Adrenal gland (tissue), 12 donors: Measurements from ENCODE around the gene ARAP1. TPM values are rescaled to one million over a fixed set of nuclear protein-coding genes. Genes with fewer than 3 reads are reported as not detected.

ENCODE experiments used
- DNase-seq, 7 donors: peaks; one replicate each; pipeline ENCODE4 v3.0.0-alpha.2; 2019 to 2020
- H3K27ac ChIP-seq, 5 donors: fragments of 200-600 bp; sonication (generic) in 4 of 5; 1 replicate in 3 of 5; 2 replicates in 2 of 5; pipeline versions ENCODE4 v1.5.1 to v1.8.0; 2016 to 2020; ENCODE audit warnings: mild to moderate bottlenecking in 1 of 5
- H3K27me3 ChIP-seq: fragments of 200-600 bp; 2 replicates; pipeline ENCODE4 v1.8.0; 2021
- H3K36me3 ChIP-seq, 2 donors: fragments of 200-600 bp; replicated peaks in 1 of 2; 1 replicate in 1 of 2; 2 replicates in 1 of 2; pipeline versions ENCODE4 v1.5.1 to v1.8.0; 2018 to 2022
- H3K4me1 ChIP-seq, 2 donors: fragments of 200-600 bp; replicated peaks in 1 of 2; 1 replicate in 1 of 2; 2 replicates in 1 of 2; pipeline versions ENCODE4 v1.5.1 to v1.8.0; 2018 to 2021
- H3K4me3 ChIP-seq, 4 donors: fragments of 200-600 bp; sonication (generic) in 3 of 4; one replicate each; pipeline ENCODE4 v1.5.1; 2016 to 2018
- H3K9me3 ChIP-seq, 3 donors: fragments of 200-600 bp; sonication (generic) in 1 of 3; replicated peaks in 1 of 3; 1 replicate in 2 of 3; 2 replicates in 1 of 3; pipeline versions ENCODE4 v1.5.1 to v1.8.0; 2016 to 2021
- CTCF ChIP-seq, 6 experiments: fragments of 450-650 bp in 4 of 6; fragments of 200-600 bp in 2 of 6; sonication (generic) in 1 of 6; IDR thresholded peaks; 1 replicate in 5 of 6; 2 replicates in 1 of 6; pipeline versions ENCODE4 v1.5.1 to v1.8.0; 2016 to 2021; ENCODE audit warnings: antibody characterized with exemption in 6 of 6, mild to moderate bottlenecking in 2 of 6, moderate library complexity in 1 of 6
- POLR2A ChIP-seq, 2 donors: fragments of 450-650 bp; IDR thresholded peaks; one replicate each; pipeline ENCODE4 v1.6.1; 2017; ENCODE audit warnings: antibody characterized with exemption in 2 of 2, mild to moderate bottlenecking in 2 of 2, moderate library complexity in 1 of 2
- WGBS, 4 donors: extraction: QIAGEN DNeasy Blood & Tissue Kit in 2 of 4; methylation state at CpG; one replicate each; pipeline versions ENCODE4 v1.1.5 to v1.1.7; 2013 to 2017; 5-methylcytosine and 5-hydroxymethylcytosine counted together
- intact Hi-C, 2 donors: fragments of 100-400 bp; cut with DNase I; formaldehyde crosslinking; loops; one replicate each; pipeline versions ENCODE4 v1.14.1 to v1.15.0; 2022 to 2023
- polyA plus RNA-seq, 3 donors: library from polyadenylated mRNA; stranded (reverse); fragments of 200-250 nt in 2 of 3; fragments of 350-450 nt in 1 of 3; fragmentation: Illumina TruSeq in 1 of 3; extraction: RNeasy Lipid Tissue Mini Kit (QIAGEN cat#74804) in 1 of 3; gene quantifications; one replicate each; pipeline ENCODE4 v1.2.3, GENCODE V29; 2013 to 2014
- total RNA-seq, 9 donors: library from RNA; depleted of rRNA in 4 of 9; stranded (reverse); fragments of >200 nt in 4 of 9; fragments of 120-200 nt in 1 of 9; fragmentation: NEBNext Ultra II Directional in 1 of 9; extraction: Animal tissue kit (Norgen Biotek cat#: 25700) in 1 of 9; gene quantifications; one replicate each; pipeline versions ENCODE4 v1.1.0 to v1.2.4, GENCODE V29; 2013 to 2023
- donor health status: healthy with polysubstance abuse.
- donor health status: Bipolar disorder and iron deficiency.
- donor health status: DM: yes; HTN: yes; CAD: no.
- donor health status: DM: no; HTN: no; CAD: no.
- donor health status: DM: no; HTN: no; CAD: no.
- donor health status: DM: yes; HTN: yes; CAD: no.

The ARAP1 gene
- total and polyA plus RNA-seq, 12 donors: 30.0 to 217 (median 149) TPM

- intact Hi-C loops: loop anchor here in 1 of 2 donors (10.0 kb wide), 1 partner anchor 195 kb away; no protein-coding TSS in a partner anchor
- no peaks in the 10 kb centered on the region for H3K36me3 ChIP-seq
- no peak overlapping the region for H3K4me3 ChIP-seq
- no peak for DNase-seq
- H3K9me3 ChIP-seq: no peaks in the 10 kb centered on the region
- no peaks in the 10 kb centered on the region for H3K27me3 ChIP-seq
- 63 to 72% (median 72%) methylated on average over 8 of the region's 8 CpGs for WGBS, 4 donors
- no peak for TF ChIP-seq POLR2A (IDR thresholded peaks at IDR 0.05)
- no peak for TF ChIP-seq CTCF (IDR thresholded peaks at IDR 0.05)
- no peak overlapping the region for H3K27ac ChIP-seq
- no peaks in the 10 kb centered on the region for H3K4me1 ChIP-seq
Measured at GRCh38 chr11:72669527-72669926, 82.7 kb downstream of the ARAP1 start.

GRCh38 chr11:72668629-72669347, 83.4 kb downstream of the ARAP1 start:
- intact Hi-C loops: loop anchor here in 1 of 2 donors (10.0 kb wide), 1 partner anchor 194 kb away; no protein-coding TSS in a partner anchor
- TF ChIP-seq POLR2A (IDR thresholded peaks at IDR 0.05) (no peak), CTCF (IDR thresholded peaks at IDR 0.05) (no peak)
- Histone ChIP-seq H3K27ac (no peak overlapping the region), H3K36me3 (no peaks in the 10 kb centered on the region), H3K9me3 (no peaks in the 10 kb centered on the region), H3K4me3 (no peak overlapping the region), H3K4me1 (no peaks in the 10 kb centered on the region), H3K27me3 (no peaks in the 10 kb centered on the region)
- DNase-seq: no peak
- 61 to 83% (median 70%) methylated on average over 7 of the region's 7 CpGs for WGBS, 4 donors

- DNase-seq: no peak
- Histone ChIP-seq H3K27ac (no peak overlapping the region), H3K4me3 (no peak overlapping the region), H3K36me3 (no peaks in the 10 kb centered on the region), H3K9me3 (no peaks in the 10 kb centered on the region), H3K4me1 (no peaks in the 10 kb centered on the region), H3K27me3 (no peaks in the 10 kb centered on the region)
- no peak for TF ChIP-seq POLR2A (IDR thresholded peaks at IDR 0.05)
- TF ChIP-seq CTCF (IDR thresholded peaks at IDR 0.05): no peak
- WGBS, 4 donors: 40 to 48% (median 44%) methylated on average over 5 to 6 of the region's 6 CpGs
- intact Hi-C loops: loop anchor here in 1 of 2 donors (10.0 kb wide), 1 partner anchor 191 kb away; no protein-coding TSS in a partner anchor
Measured at GRCh38 chr11:72665911-72666472, 86.2 kb downstream of the ARAP1 start.

GRCh38 chr11:72662036-72662435, 90.2 kb downstream of the ARAP1 start:
- TF ChIP-seq CTCF (IDR thresholded peaks at IDR 0.05) (no peak), POLR2A (IDR thresholded peaks at IDR 0.05) (no peak)
- intact Hi-C loops: loop anchor here in 1 of 2 donors (10.0 kb wide), 1 partner anchor 187 kb away; no protein-coding TSS in a partner anchor
- 72 to 80% (median 78%) methylated on average over 5 of the region's 5 CpGs for WGBS, 4 donors

More at GRCh38 chr11:72662036-72662435, 90.2 kb downstream of the ARAP1 start:
- no peaks in the 10 kb centered on the region for H3K4me1 ChIP-seq
- H3K27ac ChIP-seq: no peak overlapping the region
- H3K27me3 ChIP-seq: no peaks in the 10 kb centered on the region
- no peak for DNase-seq
- no peaks in the 10 kb centered on the region for H3K9me3 ChIP-seq
- no peak overlapping the region for H3K4me3 ChIP-seq
- no peaks in the 10 kb centered on the region for H3K36me3 ChIP-seq
